HG02642 (cell line): ENCODE measurements around the gene DMBX1.

ENCODE experiments used
- ATAC-seq: cut with Tn5 transposase; IDR thresholded peaks from one replicate; pipeline ENCODE4 v1.9.1; 2021; ENCODE audit warnings: mild to moderate bottlenecking; ENCODE audit not compliant: unreplicated experiment, poor library complexity

DMBX1 gene

GRCh38 chr1:46522184-46522968 is 32.7 kb downstream of the DMBX1 start:
- ATAC-seq, result no peak

- no peak for ATAC-seq
Measured at GRCh38 chr1:46522969-46523320, 33.3 kb downstream of the DMBX1 start.

- no peak for ATAC-seq
Measured at GRCh38 chr1:46523496-46524353, 34.1 kb downstream of the DMBX1 start.

- no peak for ATAC-seq
Measured at GRCh38 chr1:46524843-46525242, 35.2 kb downstream of the DMBX1 start.

- ATAC-seq, result no peak
Measured at GRCh38 chr1:46525253-46525983, 35.8 kb downstream of the DMBX1 start.

- no peak for ATAC-seq
Measured at GRCh38 chr1:46526013-46526690, 36.5 kb downstream of the DMBX1 start.

- no peak for ATAC-seq
Measured at GRCh38 chr1:46526691-46527291, 37.2 kb downstream of the DMBX1 start.

- peak; percentile 58 for ATAC-seq
Measured at GRCh38 chr1:46527474-46528296, 38.0 kb downstream of the DMBX1 start.

GRCh38 chr1:46528297-46528955 is 38.8 kb downstream of the DMBX1 start:
- no peak for ATAC-seq

- ATAC-seq, result no peak
Measured at GRCh38 chr1:46529031-46529630, 39.5 kb downstream of the DMBX1 start.

GRCh38 chr1:46530311-46530710 is 40.7 kb downstream of the DMBX1 start:
- ATAC-seq, result no peak

- no peak for ATAC-seq
Measured at GRCh38 chr1:46530791-46531409, 41.3 kb downstream of the DMBX1 start.

- ATAC-seq, result no peak
Measured at GRCh38 chr1:46532095-46532494, 42.5 kb downstream of the DMBX1 start.

- ATAC-seq, result peak; percentile 40
Measured at GRCh38 chr1:46532498-46533178, 43.0 kb downstream of the DMBX1 start.

- peak; percentile 29 for ATAC-seq
Measured at GRCh38 chr1:46533179-46533864, 43.7 kb downstream of the DMBX1 start.

GRCh38 chr1:46535063-46535462 is 45.4 kb downstream of the DMBX1 start:
- ATAC-seq, result no peak

- ATAC-seq, result no peak
Measured at GRCh38 chr1:46536527-46536926, 46.9 kb downstream of the DMBX1 start.
